Tibial artery (tissue), 4 donors: ENCODE measurements around the gene KLF18.
"Not testable (repeated sequence)": the region's sequence is repeated elsewhere in the genome, so short reads cannot be mapped to it uniquely, and the experiment has no call there.

ENCODE experiments used
- DNase-seq, 2 donors: peaks; one replicate each; pipeline ENCODE4 v3.0.0-alpha.2; 2019
- H3K27ac ChIP-seq, 2 donors: fragments of 200-600 bp; sonication (generic) in 1 of 2; 1 replicate in 1 of 2; 2 replicates in 1 of 2; pipeline ENCODE4 v1.5.1; 2018 to 2019; ENCODE audit warnings: mild to moderate bottlenecking in 1 of 2
- H3K27me3 ChIP-seq, 2 donors: fragments of 200-600 bp; sonication (generic) in 1 of 2; one replicate each; pipeline versions ENCODE4 v1.5.1 to v1.6.0; 2016 to 2019
- H3K36me3 ChIP-seq, 3 donors: fragments of 200-600 bp; sonication (generic) in 2 of 3; one replicate each; pipeline ENCODE4 v1.5.1; 2016 to 2019; ENCODE audit warnings: mild to moderate bottlenecking in 2 of 3
- H3K4me1 ChIP-seq, 4 donors: fragments of 200-600 bp; sonication (generic) in 2 of 4; 1 replicate in 3 of 4; 2 replicates in 1 of 4; pipeline ENCODE4 v1.5.1; 2016 to 2019
- H3K4me3 ChIP-seq, 2 donors: fragments of 200-600 bp; sonication (generic) in 1 of 2; 1 replicate in 1 of 2; 2 replicates in 1 of 2; pipeline ENCODE4 v1.5.1; 2018 to 2019; ENCODE audit warnings: mild to moderate bottlenecking in 2 of 2
- H3K9me3 ChIP-seq, 3 donors: fragments of 200-600 bp; sonication (generic) in 1 of 3; one replicate each; pipeline ENCODE4 v1.5.1; 2016 to 2019
- CTCF ChIP-seq, 2 experiments: fragments of 200-600 bp in 1 of 2; fragments of 450-650 bp in 1 of 2; IDR thresholded peaks; one replicate each; pipeline ENCODE4 v1.5.1; 2017 to 2019; ENCODE audit warnings: antibody characterized with exemption in 2 of 2, mild to moderate bottlenecking in 1 of 2, moderate library complexity in 1 of 2
- intact Hi-C: fragments of 100-400 bp; cut with DNase I; formaldehyde crosslinking; loops from one replicate; pipeline ENCODE4 v1.15.0; 2023; ENCODE audit warnings: low total_unique reads

KLF18 gene

GRCh38 chr1:44119525-44119924, 21.9 kb downstream of the KLF18 start:
- H3K4me1 ChIP-seq = no peaks in the 10 kb centered on the region
- H3K9me3 ChIP-seq = no peaks in the 10 kb centered on the region
- intact Hi-C loops = no loop called here
- H3K27ac ChIP-seq = no peak overlapping the region
- H3K4me3 ChIP-seq = no peak overlapping the region
- TF ChIP-seq CTCF (IDR thresholded peaks at IDR 0.05) = no peak
- H3K36me3 ChIP-seq = no peaks in the 10 kb centered on the region
- DNase-seq = no peak
- peaks cover 0 to 7% of the 10 kb centered on the region in 2 donors for H3K27me3 ChIP-seq

- no peak for DNase-seq
- TF ChIP-seq CTCF (IDR thresholded peaks at IDR 0.05) = no peak
- Histone ChIP-seq H3K27me3 (peaks cover 0 to 7% of the 10 kb centered on the region in 2 donors), H3K36me3 (no peaks in the 10 kb centered on the region), H3K4me1 (no peaks in the 10 kb centered on the region), H3K9me3 (no peaks in the 10 kb centered on the region), H3K27ac (no peak within 1 kb of the TSS), H3K4me3 (no peak within 1 kb of the TSS)
- intact Hi-C loops = no loop called here
These were observed 22.7 kb downstream of the KLF18 start, which contains the start of gene KLF17 for GRCh38 chr1:44118682-44119081. KLF17 (plus strand) TSS chr1:44118821; CDS start chr1:44118908, 87 bp downstream.

GRCh38 chr1:44117272-44117671, 24.2 kb downstream of the KLF18 start:
- H3K4me1 ChIP-seq, H3K27me3 ChIP-seq, DNase-seq, H3K36me3 ChIP-seq, H3K4me3 ChIP-seq, intact Hi-C loops, H3K27ac ChIP-seq, H3K9me3 ChIP-seq: not testable (repeated sequence)

GRCh38 chr1:44114098-44114497, 27.3 kb downstream of the KLF18 start:
- Histone ChIP-seq H3K27me3 (peaks cover 0 to 7% of the 10 kb centered on the region in 2 donors), H3K9me3 (no peaks in the 10 kb centered on the region), H3K36me3 (no peaks in the 10 kb centered on the region), H3K4me3 (no peak overlapping the region), H3K27ac (no peak overlapping the region), H3K4me1 (no peaks in the 10 kb centered on the region)
- no peak for DNase-seq
- intact Hi-C loops = no loop called here
- TF ChIP-seq CTCF (IDR thresholded peaks at IDR 0.05) = no peak

GRCh38 chr1:44113095-44113609, 28.3 kb downstream of the KLF18 start:
- TF ChIP-seq CTCF (IDR thresholded peaks at IDR 0.05) = no peak
- DNase-seq = no peak
- intact Hi-C loops = no loop called here

GRCh38 chr1:44112486-44112885, 28.9 kb downstream of the KLF18 start:
- no peak for DNase-seq
- H3K27ac ChIP-seq = no peak overlapping the region
- H3K27me3 ChIP-seq = no peaks in the 10 kb centered on the region
- no peaks in the 10 kb centered on the region for H3K4me1 ChIP-seq
- TF ChIP-seq CTCF (IDR thresholded peaks at IDR 0.05) = no peak
- no peaks in the 10 kb centered on the region for H3K9me3 ChIP-seq
- intact Hi-C loops = no loop called here
- no peak overlapping the region for H3K4me3 ChIP-seq
- no peaks in the 10 kb centered on the region for H3K36me3 ChIP-seq

More at GRCh38 chr1:44113095-44113609, 28.3 kb downstream of the KLF18 start:
- no peak overlapping the region for H3K27ac ChIP-seq
- H3K27me3 ChIP-seq = no peaks in the 10 kb centered on the region
- H3K36me3 ChIP-seq = no peaks in the 10 kb centered on the region
- no peak overlapping the region for H3K4me3 ChIP-seq
- H3K4me1 ChIP-seq = no peaks in the 10 kb centered on the region
- H3K9me3 ChIP-seq = no peaks in the 10 kb centered on the region
